GM19238 (cell line): ENCODE results near the gene CTU2.
A peak's percentile ranks its signal among the peaks of the same experiment; 100 is the strongest.

ENCODE experiments used
- DNase-seq: peaks from one replicate; pipeline ENCODE4 v3.0.0; 2011; ENCODE audit warnings: low spot score; ENCODE audit not compliant: insufficient read length

CTU2 gene

DNA sequence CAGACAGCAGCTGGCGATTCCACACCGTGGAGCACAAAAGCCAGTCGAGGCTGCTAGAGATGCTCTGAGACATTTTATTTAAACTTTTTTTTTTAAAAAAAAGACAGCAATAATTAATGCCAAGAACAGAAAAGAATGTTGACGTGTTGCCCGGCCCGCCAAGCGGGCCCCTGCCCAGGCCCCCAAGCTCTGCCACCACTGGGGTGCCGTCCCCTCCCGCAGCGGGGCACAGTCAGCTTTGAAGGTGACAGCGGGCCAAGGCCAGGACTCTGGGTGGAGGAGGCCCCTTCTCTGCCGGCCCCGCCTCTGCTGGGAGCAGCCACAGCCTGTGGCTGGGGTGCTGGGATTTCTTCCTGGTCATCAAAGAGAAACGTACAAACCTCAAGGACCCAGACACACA, 9.9 kb upstream of the CTU2 start:
- no peak for DNase-seq

DNA sequence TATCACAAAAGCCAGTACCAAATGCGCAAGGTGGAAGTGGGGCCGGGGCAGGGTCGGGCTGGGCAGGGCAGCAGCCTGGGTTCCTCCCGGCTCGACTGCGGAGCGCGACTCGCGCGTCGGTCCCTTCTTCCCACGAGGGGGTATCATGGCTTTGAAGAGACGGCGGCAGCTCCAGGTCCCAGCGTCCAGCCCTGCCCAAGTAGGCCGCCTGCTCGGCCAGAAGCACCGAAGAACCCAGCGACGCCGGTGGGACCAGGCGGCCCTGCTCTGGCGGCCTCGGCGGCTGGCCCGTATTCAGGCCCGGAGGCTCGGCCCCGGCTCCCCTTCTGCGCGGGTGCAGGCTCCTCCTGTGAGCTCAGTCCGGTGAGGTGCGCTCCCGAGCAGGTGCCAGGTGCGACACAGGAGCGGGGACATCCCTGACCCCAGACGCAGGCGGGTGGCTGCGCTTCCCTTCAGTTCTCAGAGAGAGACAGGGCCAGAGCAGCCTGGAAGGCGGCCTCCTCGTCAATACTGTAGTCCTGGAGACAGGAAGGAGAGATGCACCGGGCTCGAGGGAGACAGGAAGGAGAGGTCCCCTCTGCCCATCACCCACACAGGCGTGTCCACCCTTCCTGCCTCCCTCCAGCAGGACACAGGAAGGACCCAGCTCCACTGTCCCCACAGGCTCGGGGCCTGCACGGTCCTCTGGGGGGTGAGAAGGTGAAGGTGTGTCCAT, 9.0 kb upstream of the CTU2 start:
- no peak for DNase-seq

DNA sequence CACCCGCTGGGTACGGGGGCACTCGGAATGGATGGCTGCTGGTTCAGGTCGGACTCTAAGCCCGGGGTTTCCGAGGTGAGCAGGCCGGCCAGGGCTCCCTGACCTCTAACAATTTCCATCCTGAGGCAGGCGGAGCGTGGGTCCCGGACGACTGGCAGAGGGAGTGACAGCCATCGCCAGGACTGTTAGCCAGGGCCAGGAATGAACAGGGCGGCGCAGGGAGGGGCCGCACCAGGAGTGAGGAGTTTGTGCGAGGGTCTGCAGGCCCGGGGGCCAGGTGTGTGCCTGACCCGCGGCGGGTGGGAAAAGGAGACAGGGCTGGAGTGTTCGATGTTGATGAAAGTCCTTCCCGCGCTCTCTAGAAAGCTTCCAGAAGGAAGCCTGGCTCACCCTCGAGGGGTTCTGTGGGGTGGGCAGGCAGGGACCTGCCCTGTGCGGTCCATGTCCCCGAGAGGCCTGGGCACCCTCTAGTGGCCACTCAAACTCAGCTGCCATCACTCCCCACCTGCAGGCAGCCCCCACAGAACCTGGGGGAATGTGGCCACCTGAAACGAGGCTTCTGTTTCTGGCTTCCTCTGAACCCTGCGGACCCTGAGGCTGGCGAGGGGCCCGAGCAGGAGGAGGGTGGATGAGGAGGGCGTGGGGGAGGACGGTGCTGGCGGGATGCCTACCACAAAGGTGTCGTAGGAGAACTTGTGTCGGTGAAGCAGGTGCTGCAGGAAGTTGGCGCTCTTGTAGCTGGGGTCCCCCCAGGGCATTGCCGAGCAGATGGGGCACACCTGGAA, 8.3 kb upstream of the CTU2 start:
- no peak for DNase-seq

DNA sequence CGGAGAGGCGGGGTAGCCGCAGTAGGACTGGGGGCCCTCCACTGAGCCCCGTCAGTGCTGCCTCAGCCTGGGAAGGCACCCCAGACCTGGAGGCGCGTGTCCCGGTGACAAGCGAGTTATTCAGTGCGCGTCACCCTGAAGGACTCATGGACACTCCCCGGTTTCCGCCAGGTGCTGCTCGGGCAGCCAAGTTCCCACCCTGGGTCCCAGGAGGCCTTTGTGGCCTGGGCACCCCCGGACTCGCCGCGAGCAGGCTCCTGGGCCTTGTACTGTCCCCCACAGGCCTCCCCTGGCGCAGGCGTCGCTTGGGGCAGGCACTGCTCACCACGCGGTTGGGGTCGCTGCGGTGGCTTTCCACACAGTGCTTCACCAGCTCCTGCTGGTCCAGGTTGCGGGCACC, 7.7 kb upstream of the CTU2 start:
- no peak for DNase-seq

DNA sequence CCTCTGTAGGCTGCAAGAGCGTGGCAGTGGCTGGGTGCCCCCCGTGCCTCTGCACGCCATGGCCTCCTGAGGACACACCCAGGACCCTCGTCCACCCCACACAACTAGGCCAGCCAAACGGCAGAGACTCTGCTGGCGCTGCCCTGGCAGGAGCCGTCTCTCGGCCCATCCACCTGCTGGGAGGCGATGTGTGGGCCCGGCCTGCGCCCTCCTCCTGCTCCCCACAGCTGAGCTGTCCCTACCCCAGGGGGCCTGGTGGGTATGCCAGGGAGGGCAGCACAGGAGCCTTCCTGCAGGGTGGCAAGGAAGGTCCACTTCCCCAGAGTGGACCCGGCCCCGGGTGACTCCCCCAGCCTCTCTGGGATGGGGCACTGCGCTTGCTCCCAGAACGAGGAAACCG, 7.1 kb upstream of the CTU2 start:
- no peak for DNase-seq

DNA sequence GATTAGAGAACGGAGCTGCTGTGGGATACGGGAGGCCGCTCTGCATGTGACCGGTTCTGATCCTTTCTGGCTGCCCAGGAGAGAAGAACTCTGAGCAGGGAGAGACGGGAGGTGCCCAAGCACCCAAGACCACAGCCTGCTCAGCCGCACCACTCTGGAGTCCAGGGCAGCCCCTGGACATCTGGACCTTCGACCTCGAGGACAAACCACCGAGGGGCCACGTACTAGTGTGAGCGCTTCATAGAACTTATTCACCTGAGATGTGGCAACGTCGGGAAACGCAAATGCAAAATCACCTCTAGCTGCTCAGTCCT, 6.0 kb upstream of the CTU2 start:
- DNase-seq: no peak

DNA sequence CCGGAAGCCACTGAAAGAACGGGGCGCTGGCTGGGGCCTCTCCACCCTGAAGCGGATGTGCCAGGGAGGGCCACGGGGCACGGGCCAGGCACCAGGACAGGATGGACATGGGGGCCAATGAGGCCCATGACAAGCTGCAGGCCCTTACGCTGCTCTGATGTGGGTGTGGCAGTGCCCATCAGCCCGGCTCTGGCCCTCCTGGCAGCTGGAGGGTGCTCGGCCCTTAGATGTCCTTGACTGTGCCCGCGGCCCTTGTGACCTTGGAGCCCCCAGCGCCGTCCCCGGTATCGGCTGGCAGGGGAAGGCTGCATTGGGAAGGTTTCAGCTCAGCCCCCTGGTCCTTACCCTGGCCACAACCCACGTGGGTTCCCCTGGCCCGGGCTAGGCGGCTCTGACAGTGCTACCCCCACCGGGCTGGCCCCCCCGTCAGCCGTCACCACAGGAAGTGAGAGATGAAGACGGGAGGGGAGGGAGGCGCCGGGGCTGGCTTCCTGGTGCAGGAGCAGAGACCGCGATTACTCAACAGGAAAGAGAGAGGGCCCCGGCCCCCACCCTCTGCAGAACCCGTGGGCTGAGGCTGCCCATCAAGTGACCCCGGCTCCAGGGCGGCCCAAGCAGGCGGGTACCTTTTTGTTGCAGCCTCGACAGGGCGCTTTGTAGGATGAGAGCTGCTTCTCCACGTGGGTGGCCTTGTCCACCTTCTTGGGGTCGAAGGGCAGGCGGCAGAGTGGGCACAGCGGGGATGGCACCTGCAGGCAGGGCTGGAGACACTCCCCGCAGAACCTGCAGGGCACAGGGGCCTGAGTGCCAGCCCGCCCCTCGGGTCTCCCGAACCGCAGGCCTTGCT, 5.4 kb upstream of the CTU2 start:
- DNase-seq: peak; percentile 98

DNA sequence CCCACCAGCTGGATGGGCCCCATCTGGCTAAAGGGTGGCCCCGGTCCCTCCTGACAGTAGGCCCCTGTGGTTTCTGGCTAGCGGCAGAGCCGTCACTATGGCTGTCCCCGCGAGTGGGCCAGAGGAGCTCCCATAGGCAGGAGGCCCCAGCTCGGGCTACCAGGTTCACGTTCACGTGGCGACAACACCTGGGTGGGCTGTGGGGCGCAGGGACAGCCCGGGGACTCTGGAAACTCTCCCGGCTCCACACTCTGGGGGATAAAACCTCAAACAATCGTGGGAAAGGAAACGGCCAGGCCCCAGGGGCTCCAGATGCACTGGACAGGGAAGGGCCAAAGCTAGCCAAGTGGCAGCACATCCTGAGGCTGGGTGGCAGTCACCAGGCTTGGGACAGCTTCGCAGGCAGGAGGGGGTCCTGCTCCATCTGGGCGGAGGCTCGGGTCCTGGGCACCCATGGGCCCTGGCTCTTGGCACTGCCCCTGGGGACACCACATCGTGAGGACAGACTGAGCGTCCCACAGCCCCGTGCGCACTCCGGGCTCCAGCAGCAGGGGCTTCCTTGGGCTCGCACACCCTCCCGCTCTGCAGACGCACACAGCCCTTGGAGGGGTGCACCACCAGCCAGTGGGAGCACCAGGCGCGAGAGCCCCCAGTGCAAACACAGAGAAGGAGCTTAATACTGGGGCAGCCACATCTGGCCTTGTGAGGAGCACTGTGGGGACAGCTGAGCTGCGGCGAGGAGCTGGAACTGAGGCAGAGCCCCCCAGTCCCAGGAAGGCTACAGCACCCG, 4.5 kb upstream of the CTU2 start:
- DNase-seq: no peak

DNA sequence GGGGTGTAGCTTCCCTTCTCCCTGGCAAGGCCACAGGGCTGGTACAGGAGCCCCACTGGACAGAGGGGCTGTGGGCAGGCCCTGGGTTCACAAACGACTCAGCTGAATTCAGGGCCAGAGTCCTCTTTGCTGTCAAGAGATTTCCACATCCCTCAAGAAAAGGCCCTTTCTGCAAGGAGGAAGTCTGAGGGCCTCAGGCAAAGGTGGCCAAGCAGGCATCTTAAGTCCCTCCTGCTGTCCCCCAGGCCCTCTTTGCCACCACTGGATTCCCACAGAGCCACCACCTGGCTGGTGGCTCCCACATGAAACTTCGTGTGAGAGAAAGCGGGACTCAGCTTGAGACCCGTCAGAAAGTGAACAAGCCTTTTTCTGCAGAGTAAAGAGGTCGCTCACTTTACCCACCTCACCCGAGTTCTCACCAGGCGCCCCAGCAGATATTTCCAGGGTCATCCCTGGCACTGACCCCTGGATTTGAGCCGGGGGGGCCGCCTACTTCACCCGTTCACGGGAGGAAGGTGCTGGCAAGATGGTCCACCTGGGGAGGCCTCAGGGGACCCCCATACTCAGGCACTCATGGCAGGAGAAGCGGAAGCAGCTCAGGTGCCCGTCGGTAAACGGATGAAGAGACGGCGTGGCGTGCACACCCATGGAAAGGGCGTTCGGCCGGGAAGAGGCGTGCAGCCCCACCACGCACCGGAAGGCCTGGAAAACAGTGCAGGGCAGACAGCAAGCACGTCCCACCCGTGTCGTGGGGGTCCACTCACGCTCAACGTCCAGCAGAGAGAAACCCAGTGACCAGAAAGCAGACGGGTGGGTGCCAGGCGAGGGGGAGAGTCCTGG, 3.7 kb upstream of the CTU2 start:
- no peak for DNase-seq

DNA sequence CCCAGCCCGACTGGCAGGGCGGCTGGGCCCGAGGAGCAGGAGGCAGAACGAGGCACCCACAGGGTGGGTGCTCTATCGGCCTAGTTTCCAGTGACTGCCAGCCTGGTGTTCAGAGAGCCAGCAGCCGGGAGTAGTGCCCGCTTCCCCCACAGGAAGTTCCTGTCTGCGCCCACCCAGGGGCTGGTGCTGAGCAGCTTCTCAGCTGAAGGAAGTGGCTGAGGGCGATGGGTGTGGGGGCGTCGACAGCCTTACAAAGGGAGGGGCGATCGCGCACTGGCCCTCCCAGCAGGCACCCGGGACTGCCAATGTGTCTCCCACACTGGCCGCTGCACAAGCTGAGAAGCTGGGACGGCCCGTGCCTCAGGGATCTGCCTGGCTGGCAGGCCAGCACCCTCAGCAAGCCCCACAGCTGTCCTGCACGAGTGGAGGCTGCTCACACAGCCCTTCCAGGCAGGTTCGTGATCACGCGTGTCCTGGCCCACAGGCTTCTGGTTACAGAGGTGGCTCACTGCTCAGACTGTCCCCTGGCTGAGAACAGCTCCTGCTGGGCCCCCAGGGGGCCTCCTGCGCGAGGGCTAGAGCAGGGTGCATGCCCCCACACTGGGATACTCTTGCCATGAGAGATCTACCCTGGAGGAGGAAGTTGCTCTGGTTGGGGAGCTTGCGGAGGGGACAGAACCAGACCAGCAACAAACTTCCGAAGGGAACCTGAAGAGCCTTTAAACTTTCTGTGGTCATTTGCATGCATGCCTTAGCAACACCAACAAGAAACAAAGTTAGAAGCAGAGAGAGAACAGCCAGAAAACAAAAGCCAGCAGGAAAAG, 2.6 kb upstream of the CTU2 start:
- DNase-seq: no peak

DNA sequence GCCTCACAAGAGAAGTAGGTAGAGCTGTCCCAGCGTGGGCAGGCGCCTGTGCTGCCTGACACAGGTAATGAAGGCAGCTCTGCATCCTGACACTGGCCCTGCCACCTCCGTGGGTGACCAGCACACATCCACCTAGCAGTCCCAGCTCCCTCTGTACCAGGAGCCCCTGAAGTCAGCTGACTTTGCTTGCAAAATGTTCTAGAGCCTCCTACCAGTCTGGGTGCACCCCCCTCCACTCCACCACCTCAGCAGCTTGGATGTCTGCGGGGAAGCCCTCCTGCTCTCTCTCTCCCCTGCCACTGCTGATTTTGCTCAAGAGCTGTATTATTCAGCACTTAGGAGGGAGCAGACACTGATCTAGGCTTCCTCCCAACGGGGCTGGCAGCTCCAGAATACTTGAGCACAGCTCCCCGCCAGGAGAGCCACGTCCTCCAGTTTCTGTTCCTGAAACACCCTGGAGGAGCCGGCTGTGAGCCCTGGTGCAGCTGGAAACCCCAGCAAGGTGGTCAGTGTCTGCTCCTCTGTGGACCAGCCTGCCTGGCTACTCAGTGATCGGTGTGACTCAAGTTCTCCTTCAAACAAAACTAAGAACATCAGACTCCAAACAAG, 1.1 kb upstream of the CTU2 start:
- DNase-seq: no peak

DNA sequence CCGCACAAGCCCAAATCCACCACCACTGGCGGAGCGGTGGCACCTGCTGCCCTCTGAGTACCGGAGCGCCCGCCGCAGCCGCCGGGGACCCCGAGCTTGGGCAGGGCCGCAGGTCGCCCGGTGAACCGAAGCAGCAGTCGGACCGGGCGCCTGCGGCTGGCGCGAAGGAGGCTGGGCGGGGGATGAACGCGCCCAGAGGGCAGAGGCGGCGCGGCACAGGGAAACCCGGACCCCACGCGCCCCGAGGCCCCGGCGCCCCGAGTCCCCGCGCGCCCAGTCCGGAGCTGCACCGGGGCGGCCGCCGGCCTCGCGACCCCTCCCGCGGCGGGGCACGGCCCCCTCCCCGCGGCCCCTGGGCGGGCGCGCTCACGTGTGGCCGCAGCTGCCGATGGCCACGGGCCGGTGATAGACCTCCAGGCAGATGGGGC, 488 bp upstream of the CTU2 start:
- DNase-seq: no peak

DNA sequence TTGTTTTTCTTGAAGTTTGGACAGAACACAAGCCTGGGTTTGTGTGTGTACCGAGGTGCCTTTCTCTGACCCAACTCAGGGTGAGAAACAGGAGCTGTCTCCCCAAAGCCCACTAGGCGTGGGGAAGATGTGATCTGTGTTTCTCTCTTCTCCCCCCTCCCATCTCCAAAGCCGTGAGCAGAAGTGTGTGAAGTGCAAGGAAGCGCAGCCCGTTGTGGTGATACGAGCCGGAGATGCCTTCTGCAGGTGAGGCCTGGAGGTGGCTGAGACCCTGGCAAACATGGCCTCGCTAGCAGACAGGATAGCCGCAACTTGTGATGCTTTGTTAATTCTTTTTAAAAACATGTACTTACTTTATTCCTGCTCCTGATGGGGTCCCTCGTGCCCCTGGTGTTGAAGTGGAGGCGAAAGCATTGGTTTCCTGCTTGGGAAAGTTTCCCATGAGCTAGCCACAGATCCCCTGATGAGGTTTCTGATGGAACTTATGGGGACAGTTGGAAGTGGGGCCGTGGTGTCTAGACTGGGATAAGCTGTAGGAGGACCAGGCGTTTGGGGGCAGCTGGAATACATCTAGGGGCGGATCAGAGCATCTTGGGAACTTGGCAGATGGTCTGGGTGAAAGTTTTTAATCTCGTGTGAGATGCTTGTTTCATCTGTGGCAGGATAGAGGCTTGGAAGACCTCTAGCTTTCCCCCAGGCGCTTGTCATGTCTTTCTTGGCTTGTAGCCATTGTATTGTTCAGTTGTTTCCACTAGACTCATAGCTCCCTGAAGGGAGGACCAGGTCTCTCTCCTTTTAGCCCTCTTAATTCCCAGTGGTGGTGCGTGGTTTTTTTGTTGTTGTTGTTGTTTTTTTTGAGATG, 893 bp downstream of the CTU2 start:
- DNase-seq: no peak

DNA sequence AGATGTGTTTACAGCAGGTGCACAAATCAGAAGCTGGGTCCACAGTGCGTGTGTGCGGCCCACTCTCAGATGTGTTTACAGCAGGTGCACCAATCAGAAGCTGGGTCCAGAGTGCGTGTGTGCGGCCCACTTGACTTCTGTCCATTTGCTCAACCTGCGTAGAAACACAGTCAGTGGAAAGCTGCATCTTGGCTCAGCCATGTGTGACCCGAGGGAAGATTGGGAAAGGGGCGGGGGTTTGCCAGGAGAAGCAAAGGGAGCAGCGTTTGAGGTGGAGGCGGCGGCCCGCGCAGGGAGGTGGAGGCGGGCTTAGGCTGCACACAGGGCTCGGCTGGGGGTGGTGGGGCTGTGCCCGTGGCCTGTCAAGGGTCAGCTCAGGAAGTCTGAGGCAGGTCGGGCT, 4.3 kb downstream of the CTU2 start:
- DNase-seq: no peak

DNA sequence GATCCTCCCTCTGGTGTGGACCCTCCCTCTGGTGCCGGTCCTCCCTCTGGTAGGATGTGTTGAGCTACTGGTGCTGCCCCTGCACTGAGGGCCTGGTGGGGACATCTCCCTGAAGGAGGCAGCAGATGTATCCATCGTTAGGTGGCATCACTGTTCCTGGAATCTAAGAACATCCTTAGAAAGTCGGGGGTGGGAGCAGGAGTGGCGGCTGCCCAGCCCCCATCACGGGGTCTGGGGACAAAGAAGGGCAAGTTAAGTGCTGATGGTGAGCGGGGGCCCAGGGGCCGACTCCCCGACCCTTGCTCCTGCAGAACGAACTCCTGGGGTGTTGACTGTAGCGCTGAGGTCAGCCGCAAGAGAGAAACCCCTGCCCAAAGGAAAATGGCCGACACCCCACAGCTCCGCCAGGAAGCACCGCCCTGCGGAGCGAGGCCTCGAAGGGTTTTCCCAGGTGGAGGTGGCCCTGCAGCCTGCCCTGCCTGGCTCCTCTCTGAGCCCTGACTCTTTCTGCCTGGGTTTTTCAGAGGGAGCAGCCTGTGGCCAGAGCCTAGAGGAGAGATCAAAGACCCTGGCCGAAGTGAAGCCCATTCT, 5.5 kb downstream of the CTU2 start:
- DNase-seq: no peak

DNA sequence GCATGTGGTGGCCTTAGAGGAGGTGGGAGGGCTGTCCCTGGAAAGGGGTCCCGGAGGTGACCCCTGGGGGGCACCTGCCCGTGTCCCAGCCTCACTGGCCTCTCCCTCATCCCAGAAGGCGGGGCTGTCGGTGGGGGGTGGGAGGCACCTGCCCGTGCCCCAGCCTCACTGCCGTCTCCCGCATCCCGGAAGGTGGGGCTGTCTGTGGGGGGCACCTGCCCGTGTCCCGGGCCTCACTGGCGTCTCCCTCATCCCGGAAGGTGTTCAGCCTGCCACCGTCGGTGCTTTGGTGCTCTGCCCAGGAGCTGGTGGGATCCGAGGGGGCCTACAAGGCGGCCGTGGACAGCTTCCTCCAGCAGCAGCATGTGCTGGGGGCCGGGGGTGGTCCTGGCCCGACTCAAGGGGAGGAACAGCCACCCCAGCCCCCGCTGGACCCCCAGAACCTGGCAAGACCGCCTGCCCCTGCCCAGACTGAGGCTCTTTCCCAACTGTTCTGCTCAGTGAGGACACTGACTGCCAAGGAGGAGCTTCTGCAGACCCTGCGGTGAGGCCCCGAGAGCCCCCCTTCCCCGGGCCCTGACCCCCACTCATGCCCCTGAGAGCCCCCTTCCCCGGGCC, 6.2 kb downstream of the CTU2 start:
- no peak for DNase-seq

DNA sequence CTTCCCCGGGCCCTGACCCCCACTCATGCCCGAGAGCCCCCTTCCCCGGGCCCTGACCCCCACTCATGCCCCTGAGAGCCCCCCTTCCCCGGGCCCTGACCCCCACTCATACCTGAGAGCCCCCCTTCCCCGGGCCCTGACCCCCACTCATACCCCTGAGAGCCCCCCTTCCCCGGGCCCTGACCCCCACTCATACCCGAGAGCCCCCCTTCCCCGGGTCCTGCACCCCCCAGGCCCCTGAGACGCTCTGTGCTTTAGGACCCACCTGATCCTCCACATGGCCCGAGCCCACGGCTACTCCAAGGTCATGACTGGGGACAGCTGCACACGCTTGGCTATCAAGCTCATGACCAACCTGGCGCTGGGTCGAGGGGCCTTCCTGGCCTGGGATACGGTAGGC, 6.8 kb downstream of the CTU2 start:
- DNase-seq: no peak
